Parathyroid adenoma (tissue), 2 donors: ENCODE results near the gene IER3.

Experiments used
- H2AFZ ChIP-seq: fragments of 300-600 bp; sonication (generic); one replicate; pipeline ENCODE4 v1.7.0; 2017; ENCODE audit warnings: antibody characterized with exemption, mild to moderate bottlenecking
- H3K27ac ChIP-seq: fragments of 300-600 bp; sonication (generic); one replicate; pipeline ENCODE4 v1.7.0; 2017
- H3K27me3 ChIP-seq: fragments of 300-600 bp; sonication (generic); one replicate; pipeline ENCODE4 v1.7.0; 2017; ENCODE audit warnings: low read length; ENCODE audit not compliant: control insufficient read depth, insufficient read depth
- H3K36me3 ChIP-seq: fragments of 300-600 bp; sonication (generic); one replicate; pipeline ENCODE4 v1.7.0; 2017; ENCODE audit warnings: low read length; ENCODE audit not compliant: control insufficient read depth, insufficient read depth
- H3K4me1 ChIP-seq: fragments of 300-600 bp; sonication (generic); one replicate; pipeline ENCODE4 v1.7.0; 2017; ENCODE audit warnings: control low read depth
- H3K4me2 ChIP-seq: fragments of 300-600 bp; sonication (generic); one replicate; pipeline ENCODE4 v1.7.0; 2017; ENCODE audit warnings: low read length
- H3K4me3 ChIP-seq: fragments of 300-600 bp; sonication (generic); one replicate; pipeline ENCODE4 v1.7.0; 2017; ENCODE audit warnings: low read depth, low read length
- H3K79me2 ChIP-seq: fragments of 300-600 bp; sonication (generic); one replicate; pipeline ENCODE4 v1.7.0; 2017; ENCODE audit warnings: control low read depth
- H3K9ac ChIP-seq: fragments of 300-600 bp; sonication (generic); one replicate; pipeline ENCODE4 v1.7.0; 2017; ENCODE audit warnings: mild to moderate bottlenecking
- H3K9me3 ChIP-seq: fragments of 300-600 bp; sonication (generic); one replicate; pipeline ENCODE4 v1.7.0; 2017; ENCODE audit warnings: low read length; ENCODE audit not compliant: control insufficient read depth
- CTCF ChIP-seq: fragments of 300-600 bp; sonication (generic); IDR thresholded peaks from one replicate; pipeline ENCODE4 v1.7.0; 2017; ENCODE audit warnings: antibody characterized with exemption, mild to moderate bottlenecking
- donor health status: primary hyperparathyroidism.

The IER3 gene

GRCh38 chr6:30743099-30744053 is 971 bp downstream of the IER3 start:
- Histone ChIP-seq H3K4me2 (peak overlapping the region; percentile 80), H3K9ac (no peak overlapping the region), H3K27ac (peak overlapping the region; percentile 72), H3K36me3 (no peaks in the 10 kb centered on the region), H3K4me3 (peak overlapping the region; percentile 92), H3K4me1 (peaks cover 9% of the 10 kb centered on the region), H3K9me3 (no peaks in the 10 kb centered on the region), H3K27me3 (no peaks in the 10 kb centered on the region), H3K79me2 (peaks cover 9% of the 10 kb centered on the region), H2AFZ (peak overlapping the region; percentile 72)
- TF ChIP-seq CTCF, result no peak

GRCh38 chr6:30742316-30743098 is 1.8 kb downstream of the IER3 start, which contains the start of gene FLOT1:
FLOT1 (minus strand) TSS chr6:30742687; CDS start chr6:30742189, 498 bp downstream.
- Histone ChIP-seq H3K27me3 (no peaks in the 10 kb centered on the region), H2AFZ (peak within 1 kb of the TSS; percentile 71), H3K36me3 (no peaks in the 10 kb centered on the region), H3K79me2 (peaks cover 9% of the 10 kb centered on the region), H3K9ac (peak within 1 kb of the TSS; percentile 56), H3K4me1 (peaks cover 9% of the 10 kb centered on the region), H3K4me3 (peak within 1 kb of the TSS; percentile 92), H3K27ac (peak within 1 kb of the TSS; percentile 72), H3K9me3 (no peaks in the 10 kb centered on the region), H3K4me2 (peak within 1 kb of the TSS; percentile 87)
- no peak for TF ChIP-seq CTCF

GRCh38 chr6:30741789-30742315 is 2.5 kb downstream of the IER3 start:
- Histone ChIP-seq H3K4me3 (peak overlapping the region; percentile 92), H3K9me3 (no peaks in the 10 kb centered on the region), H3K9ac (no peak overlapping the region), H3K36me3 (no peaks in the 10 kb centered on the region), H3K27ac (peak overlapping the region; percentile 72), H3K4me1 (peaks cover 6% of the 10 kb centered on the region), H3K4me2 (peak overlapping the region; percentile 87), H2AFZ (peak overlapping the region; percentile 71), H3K27me3 (no peaks in the 10 kb centered on the region), H3K79me2 (peaks cover 9% of the 10 kb centered on the region)
- TF ChIP-seq CTCF, result no peak

- TF ChIP-seq CTCF, result no peak
- peak overlapping the region; percentile 92 for H3K4me3 ChIP-seq
Measured at GRCh38 chr6:30741063-30741779, 3.1 kb downstream of the IER3 start.

More at GRCh38 chr6:30741063-30741779, 3.1 kb downstream of the IER3 start:
- H3K9ac ChIP-seq, result no peak overlapping the region
- H2AFZ ChIP-seq, result no peak overlapping the region
- H3K36me3 ChIP-seq, result no peaks in the 10 kb centered on the region
- H3K4me2 ChIP-seq, result peak overlapping the region; percentile 87
- H3K79me2 ChIP-seq, result peaks cover 9% of the 10 kb centered on the region
- peak overlapping the region; percentile 72 for H3K27ac ChIP-seq
- H3K27me3 ChIP-seq, result no peaks in the 10 kb centered on the region
- no peaks in the 10 kb centered on the region for H3K9me3 ChIP-seq
- peaks cover 6% of the 10 kb centered on the region for H3K4me1 ChIP-seq
